Suprapubic skin (tissue), 4 donors: Measurements from ENCODE around the gene LPIN1.

ENCODE experiments used
- EP300 ChIP-seq: sonication (generic); formaldehyde crosslinking; IDR thresholded peaks from one replicate; pipeline ENCODE4 v1.6.1; 2017; ENCODE audit warnings: antibody characterized with exemption
- POLR2AphosphoS5 ChIP-seq, 3 donors: sonication (generic); formaldehyde crosslinking; IDR thresholded peaks; one replicate each; pipeline ENCODE4 v1.6.1; 2017; ENCODE audit warnings: antibody characterized with exemption in 3 of 3

- no peak for TF ChIP-seq POLR2AphosphoS5 (IDR thresholded peaks at IDR 0.05)
- TF ChIP-seq EP300, result no peak
Measured at GRCh38 chr2:11799826-11800225, 53.4 kb downstream of the LPIN1 start.
